CD4-positive, alpha-beta memory T cell (primary cell): ENCODE data around the gene NDUFB10. TPM values are rescaled to one million over a fixed set of nuclear protein-coding genes. Genes with fewer than 3 reads are reported as not detected.

Experiments used
- CTCF ChIA-PET: fragments of 350-600 bp; sonication (Branson Sonifier 250); formaldehyde crosslinking; loops from one replicate; lab custom pipeline; 2021; ENCODE audit warnings: inconsistent platforms; ENCODE audit not compliant: partially characterized antibody; lab: Charles Lee
- POLR2A ChIA-PET: fragments of 350-600 bp; sonication (Branson Sonifier 250); formaldehyde crosslinking; loops from one replicate; lab custom pipeline; 2021; ENCODE audit not compliant: partially characterized antibody; lab: Charles Lee
- DNase-seq, 5 donors: peaks; one replicate each; pipeline versions ENCODE4 v3.0.0 to v3.0.0-alpha.2; 2020 to 2022; ENCODE audit warnings: mixed read lengths in 1 of 5
- H3K27ac ChIP-seq: one replicate; pipeline ENCODE4 v1.7.0; 2013; ENCODE audit warnings: low read depth, low read length
- H3K27me3 ChIP-seq: 2 replicates; pipeline ENCODE4 v1.7.0; 2013; ENCODE audit warnings: mild to moderate bottlenecking, low read length, moderate library complexity; ENCODE audit not compliant: insufficient read depth
- H3K36me3 ChIP-seq: 2 replicates; pipeline ENCODE4 v1.7.0; 2013; ENCODE audit warnings: mild to moderate bottlenecking, low read length, moderate library complexity; ENCODE audit not compliant: insufficient read depth
- H3K4me1 ChIP-seq: 2 replicates; pipeline ENCODE4 v1.7.0; 2013; ENCODE audit warnings: mild to moderate bottlenecking, low read length, moderate library complexity; ENCODE audit not compliant: insufficient read depth
- H3K4me3 ChIP-seq, 2 donors: one replicate each; pipeline ENCODE4 v1.7.0; 2013; ENCODE audit warnings: low read length in 2 of 2, mild to moderate bottlenecking in 1 of 2
- H3K9me3 ChIP-seq, 2 donors: one replicate each; pipeline ENCODE4 v1.7.0; 2013; ENCODE audit warnings: low read length in 2 of 2, control low read depth in 1 of 2; ENCODE audit not compliant: control insufficient read depth in 1 of 2
- H3K27ac Mint-ChIP-seq, 7 donors: one replicate each; pipeline ENCODE4 v1.8.0; 2020 to 2021; ENCODE audit warnings: mixed read lengths in 7 of 7, mild to moderate bottlenecking in 6 of 7, inconsistent platforms in 3 of 7, moderate library complexity in 3 of 7
- H3K27me3 Mint-ChIP-seq, 2 donors: one replicate each; pipeline ENCODE4 v1.8.0; 2020 to 2021; ENCODE audit warnings: mixed read lengths in 2 of 2
- H3K36me3 Mint-ChIP-seq, 2 donors: one replicate each; pipeline ENCODE4 v1.8.0; 2020 to 2021; ENCODE audit warnings: mixed read lengths in 2 of 2, inconsistent platforms in 1 of 2, mild to moderate bottlenecking in 1 of 2
- H3K4me1 Mint-ChIP-seq, 4 donors: one replicate each; pipeline ENCODE4 v1.8.0; 2020 to 2021; ENCODE audit warnings: mixed read lengths in 4 of 4, mild to moderate bottlenecking in 1 of 4
- H3K4me3 Mint-ChIP-seq, 8 donors: one replicate each; pipeline ENCODE4 v1.8.0; 2020 to 2021; ENCODE audit warnings: mixed read lengths in 8 of 8, mild to moderate bottlenecking in 7 of 8, moderate library complexity in 6 of 8, inconsistent platforms in 3 of 8
- H3K9me3 Mint-ChIP-seq, 8 donors: one replicate each; pipeline ENCODE4 v1.8.0; 2020 to 2021; ENCODE audit warnings: mixed read lengths in 8 of 8, mild to moderate bottlenecking in 5 of 8, inconsistent platforms in 3 of 8, moderate library complexity in 1 of 8
- intact Hi-C: fragments of 100-400 bp; cut with micrococcal nuclease; formaldehyde crosslinking; loops from one replicate; pipeline ENCODE4 v1.15.1; 2023
- polyA plus RNA-seq, 2 donors: library from polyadenylated mRNA; unstranded; fragments of 300-500 nt; fragmentation: Illumina TruSeq; gene quantifications; one replicate each; pipeline ENCODE4 v1.2.3, GENCODE V29; 2021
- total RNA-seq, 2 experiments: library from RNA; stranded (reverse); gene quantifications; one replicate each; pipeline ENCODE4 v1.2.3, GENCODE V29; 2021

Gene NDUFB10
- total and polyA plus RNA-seq, 4 experiments from 2014 or later, result 76.5 to 223 (median 146) TPM

DNA sequence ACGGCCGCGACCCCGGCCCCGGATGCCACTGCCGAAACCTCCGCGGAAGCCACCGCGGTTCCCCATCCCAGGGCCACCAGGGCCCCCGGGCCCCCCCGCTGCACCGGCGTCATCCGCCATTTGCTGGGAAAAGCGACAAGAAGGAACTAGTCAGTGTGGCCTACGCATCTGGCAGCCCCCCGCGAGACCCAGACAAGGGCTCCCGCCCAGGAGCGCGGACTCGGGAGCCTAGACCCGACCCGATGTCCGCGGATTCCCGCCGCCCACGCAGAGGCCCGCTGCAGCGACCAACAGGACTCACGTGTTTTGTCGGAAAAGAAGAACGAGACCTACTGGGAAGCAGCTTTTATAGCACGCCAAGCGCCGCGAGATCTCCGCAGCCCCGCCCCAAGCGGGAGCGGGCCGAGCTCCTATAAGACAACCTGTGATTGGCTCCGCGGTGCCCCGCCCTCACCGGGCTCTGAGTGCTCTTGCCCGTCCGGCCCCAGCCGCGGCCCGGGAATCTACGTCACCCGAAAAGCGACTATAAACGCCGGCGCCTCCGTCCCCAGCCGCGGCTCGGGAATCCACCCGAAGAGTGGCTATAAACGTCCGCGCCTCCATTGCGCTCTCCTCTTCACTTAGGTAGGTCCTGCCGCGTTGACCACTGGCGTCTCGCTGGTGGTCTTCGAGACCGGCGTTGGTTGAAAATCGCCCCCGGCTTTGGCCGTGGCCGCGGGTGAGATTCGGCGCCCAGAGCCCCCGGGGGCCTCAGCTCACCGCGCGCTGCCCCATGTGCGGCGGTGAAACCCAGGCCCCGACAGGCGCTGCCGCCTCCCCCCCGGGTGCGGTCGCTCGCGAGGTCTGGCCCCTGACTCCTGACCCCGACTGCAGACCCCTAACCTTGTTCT, 5.4 kb downstream of the NDUFB10 start, which contains the start of gene RPS2:
TSS of gene RPS2 (minus strand) at position 321 of the 890 bp plus-strand sequence. CDS start at position 120, 201 bp downstream.
- intact Hi-C loops, result loop anchor here (1.0 to 2.0 kb wide), 3 partner anchors 8 to 191 kb away; partner anchors contain the start of genes TBL3 and TRAF7
- Histone ChIP-seq H3K4me3 (peak within 1 kb of the TSS; percentile 78 to 86), H3K27me3 (no peaks in the 10 kb centered on the region), H3K36me3 (peaks cover 18% of the 10 kb centered on the region), H3K4me1 (peaks cover 50% of the 10 kb centered on the region), H3K9me3 (no peaks in the 10 kb centered on the region), H3K27ac (peak within 1 kb of the TSS; percentile 97)
- H3K9me3 Mint-ChIP-seq, result peaks cover 0 to 5% (median 0%) of the 10 kb centered on the region in 8 donors
- POLR2A ChIA-PET, result interaction anchor here (0.6 to 9.4 kb wide), 45 partner anchors 9 to 1640 kb away, joined by 3 to 99 read pairs (median 4); partner anchors contain the start of genes AMDHD2, CRAMP1, ECI1 and EME2
- H3K27me3 Mint-ChIP-seq, result no peaks in the 10 kb centered on the region
- peaks cover 21 to 49% of the 10 kb centered on the region in 2 donors for H3K36me3 Mint-ChIP-seq
- peak within 1 kb of the TSS; percentile 97 to 99 (median 98) for H3K27ac Mint-ChIP-seq
- peak within 1 kb of the TSS; percentile 91 to 97 (median 94) for H3K4me3 Mint-ChIP-seq
- peak; percentile 97 to 99 (median 99) for DNase-seq
- H3K4me1 Mint-ChIP-seq, result peaks cover 28 to 59% (median 42%) of the 10 kb centered on the region in 4 donors
- CTCF ChIA-PET, result interaction anchor here (0.9 to 1.4 kb wide), 5 partner anchors 9 to 190 kb away, joined by 3 to 5 read pairs (median 4); partner anchors contain the start of genes MSRB1 and TRAF7

DNA sequence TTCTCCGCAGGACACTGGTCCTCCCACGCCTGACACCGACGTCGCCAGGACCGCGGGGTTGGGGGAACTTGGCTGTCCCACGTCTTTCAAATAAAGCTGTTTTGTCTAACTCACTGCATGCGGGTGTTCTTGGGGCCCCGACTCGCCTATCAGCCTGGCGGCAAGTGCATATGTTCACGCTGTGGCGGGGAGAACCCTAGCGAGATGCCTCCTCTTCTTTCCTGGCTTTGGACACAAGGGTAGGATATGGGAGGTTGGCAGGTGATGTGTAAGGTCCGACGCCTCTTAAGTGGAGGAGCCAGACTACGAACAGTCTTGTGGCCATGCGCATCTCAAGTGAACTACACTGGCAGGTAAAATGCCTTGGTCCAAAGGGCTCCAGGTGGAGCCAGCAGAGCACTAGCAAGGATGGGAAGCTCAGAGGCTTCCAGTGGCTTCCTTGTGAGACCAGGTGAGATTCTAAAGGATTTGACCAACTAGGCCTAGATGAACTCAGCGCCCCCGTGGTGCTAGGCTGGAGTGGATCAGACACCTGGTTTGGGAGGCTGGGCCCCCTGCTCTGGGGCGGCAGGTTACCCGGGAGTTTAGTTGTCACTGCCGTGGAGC, 6.2 kb downstream of the NDUFB10 start:
- peaks cover 47% of the 10 kb centered on the region for H3K4me1 ChIP-seq
- peak in 1 of 5 donors; percentile 45 for DNase-seq
- H3K36me3 Mint-ChIP-seq, result peaks cover 21 to 47% of the 10 kb centered on the region in 2 donors
- H3K4me3 Mint-ChIP-seq, result peak overlapping the region; percentile 90 to 97 (median 92)
- peak overlapping the region; percentile 97 to 99 (median 97) for H3K27ac Mint-ChIP-seq
- peaks cover 0 to 5% (median 0%) of the 10 kb centered on the region in 8 donors for H3K9me3 Mint-ChIP-seq
- H3K36me3 ChIP-seq, result peaks cover 18% of the 10 kb centered on the region
- no peaks in the 10 kb centered on the region for H3K27me3 ChIP-seq
- peak overlapping the region; percentile 97 for H3K27ac ChIP-seq
- intact Hi-C loops, result loop anchor here (2.0 kb wide), 1 partner anchor 27 kb away; no protein-coding TSS in a partner anchor
- H3K27me3 Mint-ChIP-seq, result no peaks in the 10 kb centered on the region
- peak overlapping the region; percentile 78 to 86 for H3K4me3 ChIP-seq
- H3K9me3 ChIP-seq, result no peaks in the 10 kb centered on the region
- POLR2A ChIA-PET, result interaction anchor here (0.6 to 9.4 kb wide), 38 partner anchors 8 to 902 kb away, joined by 3 to 99 read pairs (median 6); partner anchors contain the start of genes AMDHD2, CRAMP1, ECI1 and EME2
- CTCF ChIA-PET, result interaction anchor here (0.7 to 1.6 kb wide), 6 partner anchors 9 to 190 kb away, joined by 3 to 7 read pairs (median 4); partner anchors contain the start of genes MSRB1 and TRAF7
- peaks cover 26 to 51% (median 36%) of the 10 kb centered on the region in 4 donors for H3K4me1 Mint-ChIP-seq

- Histone ChIP-seq H3K4me3 (peak within 1 kb of the TSS in 1 of 2 donors; percentile 86), H3K4me1 (peaks cover 48% of the 10 kb centered on the region), H3K27me3 (no peaks in the 10 kb centered on the region), H3K27ac (peak within 1 kb of the TSS; percentile 97), H3K9me3 (no peaks in the 10 kb centered on the region), H3K36me3 (peaks cover 18% of the 10 kb centered on the region)
- Mint-ChIP-seq H3K9me3 (peaks cover 0 to 7% (median 0%) of the 10 kb centered on the region in 8 donors), H3K36me3 (peaks cover 15 to 39% of the 10 kb centered on the region in 2 donors), H3K4me3 (peak within 1 kb of the TSS; percentile 90 to 97 (median 92)), H3K27ac (peak within 1 kb of the TSS; percentile 97 to 99 (median 97)), H3K27me3 (no peaks in the 10 kb centered on the region), H3K4me1 (peaks cover 19 to 50% (median 33%) of the 10 kb centered on the region in 4 donors)
- ChIA-PET POLR2A (interaction anchor here (0.5 to 9.4 kb wide), 5 partner anchors 17 to 188 kb away, joined by 3 to 99 read pairs (median 71); partner anchors contain the start of genes GFER, NOXO1, SYNGR3 and TRAF7), CTCF (interaction anchor here (0.7 to 1.6 kb wide), 2 partner anchors 37 to 189 kb away, joined by 3 to 7 read pairs; partner anchors contain the start of gene TRAF7)
- intact Hi-C loops, result no loop called here
- DNase-seq, result peak in 1 of 5 donors; percentile 10
Measured at GRCh38 chr16:1966460-1966859, 7.1 kb downstream of the NDUFB10 start, which contains the start of gene RNF151. TSS of gene RNF151 (plus strand) at chr16:1966856. CDS start at chr16:1966882, 26 bp downstream.

DNA sequence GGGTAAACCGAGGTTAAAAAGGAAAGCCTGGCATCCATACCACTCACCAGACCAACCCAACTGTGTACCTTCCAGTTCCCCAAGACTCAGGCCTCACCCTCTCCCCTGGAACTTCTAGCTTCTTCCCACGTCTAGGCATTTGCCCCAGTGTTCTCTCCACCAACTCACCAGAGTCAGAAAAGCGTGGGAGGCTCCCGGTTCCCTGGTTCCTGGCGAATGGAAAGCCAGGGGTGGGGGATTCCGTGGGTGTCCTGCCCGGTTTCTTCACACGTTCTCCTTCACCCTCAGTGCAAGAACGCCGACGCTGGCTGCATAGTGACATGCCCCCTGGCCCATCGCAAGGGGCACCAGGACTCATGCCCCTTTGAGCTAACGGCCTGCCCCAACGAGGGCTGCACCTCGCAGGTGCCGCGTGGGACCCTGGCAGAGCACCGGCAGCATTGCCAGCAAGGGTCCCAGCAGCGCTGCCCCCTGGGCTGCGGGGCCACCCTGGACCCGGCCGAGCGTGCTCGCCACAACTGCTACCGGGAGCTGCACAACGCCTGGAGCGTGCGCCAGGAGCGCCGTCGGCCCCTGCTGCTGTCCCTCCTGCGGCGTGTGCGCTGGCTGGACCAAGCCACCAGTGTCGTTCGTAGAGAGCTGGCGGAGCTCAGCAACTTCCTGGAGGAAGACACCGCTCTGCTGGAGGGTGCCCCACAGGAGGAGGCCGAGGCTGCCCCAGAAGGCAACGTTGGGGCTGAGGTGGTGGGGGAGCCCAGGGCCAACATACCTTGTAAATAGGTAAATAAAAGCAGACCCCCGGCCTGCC, 9.0 kb downstream of the NDUFB10 start:
- Histone ChIP-seq H3K36me3 (peaks cover 4% of the 10 kb centered on the region), H3K27me3 (no peaks in the 10 kb centered on the region), H3K9me3 (no peaks in the 10 kb centered on the region), H3K27ac (no peak overlapping the region), H3K4me3 (no peak overlapping the region), H3K4me1 (peaks cover 41% of the 10 kb centered on the region)
- Mint-ChIP-seq H3K36me3 (peaks cover 8 to 34% of the 10 kb centered on the region in 2 donors), H3K27ac (peak overlapping the region in 4 of 7 donors; percentile 22 to 76 (median 24)), H3K9me3 (peaks cover 0 to 7% (median 0%) of the 10 kb centered on the region in 8 donors), H3K27me3 (peaks cover 0 to 2% of the 10 kb centered on the region in 2 donors), H3K4me1 (peaks cover 20 to 48% (median 30%) of the 10 kb centered on the region in 4 donors), H3K4me3 (no peak overlapping the region)
- intact Hi-C loops, result no loop called here
- ChIA-PET CTCF (no interaction called here), POLR2A (interaction anchor here (3.8 to 9.4 kb wide), 2 partner anchors 8 to 186 kb away, joined by 75 to 84 read pairs; partner anchors contain the start of genes NDUFB10 and TRAF7)
- peak in 1 of 5 donors; percentile 16 for DNase-seq

DNA sequence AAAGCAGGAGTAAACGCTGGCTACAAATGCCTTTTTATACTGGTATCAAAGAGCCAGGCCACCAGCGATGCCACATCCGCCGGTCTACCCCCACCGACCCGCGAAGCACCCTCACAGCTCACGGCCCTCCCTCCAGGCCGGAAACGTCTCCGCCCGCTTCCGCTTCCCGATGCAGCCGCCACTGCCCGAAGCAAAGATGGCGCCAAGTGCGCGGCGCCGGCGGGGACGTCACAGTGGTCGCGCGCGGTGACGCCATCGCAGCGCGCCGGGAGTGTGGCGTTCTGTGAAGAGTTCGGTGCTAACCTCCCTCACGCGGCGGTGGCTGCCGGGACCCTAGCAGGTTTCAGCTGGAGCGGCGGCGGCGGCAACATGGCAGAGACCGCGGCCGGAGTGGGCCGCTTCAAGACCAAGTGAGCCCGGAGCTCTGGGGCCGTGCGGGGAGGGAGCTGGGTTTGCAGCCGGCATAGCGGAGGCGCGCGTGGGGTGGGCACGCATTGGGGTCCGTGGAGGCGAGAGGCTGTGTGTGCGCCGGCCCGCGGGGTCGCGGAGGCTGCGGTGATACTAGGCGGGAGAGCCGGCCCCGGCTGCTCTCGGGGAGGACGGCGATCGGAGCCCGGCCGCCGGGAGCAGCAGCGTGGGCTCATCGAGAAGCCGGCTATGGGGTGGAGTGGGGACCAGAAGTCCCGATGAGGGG, 12.6 kb downstream of the NDUFB10 start, which contains the start of gene TBL3:
TSS of gene TBL3 (plus strand) at position 258 of the 694 bp plus-strand sequence. CDS start at position 370, 112 bp downstream.
- Histone ChIP-seq H3K4me1 (peaks cover 27% of the 10 kb centered on the region), H3K36me3 (peaks cover 27% of the 10 kb centered on the region), H3K27ac (peak within 1 kb of the TSS; percentile 70), H3K27me3 (no peaks in the 10 kb centered on the region), H3K4me3 (peak within 1 kb of the TSS; percentile 55 to 73), H3K9me3 (no peaks in the 10 kb centered on the region)
- Mint-ChIP-seq H3K36me3 (peaks cover 19 to 33% of the 10 kb centered on the region in 2 donors), H3K27me3 (peaks cover 0 to 5% of the 10 kb centered on the region in 2 donors), H3K27ac (peak within 1 kb of the TSS; percentile 89 to 99 (median 97)), H3K4me3 (peak within 1 kb of the TSS; percentile 94 to 99 (median 96)), H3K9me3 (peaks cover 0 to 3% (median 0%) of the 10 kb centered on the region in 8 donors), H3K4me1 (peaks cover 8 to 22% (median 16%) of the 10 kb centered on the region in 4 donors)
- CTCF ChIA-PET, result interaction anchor here (1.3 to 2.6 kb wide), 3 partner anchors 10 to 169 kb away, joined by 5 to 18 read pairs (median 5); partner anchors contain the start of genes NDUFB10 and NOXO1
- POLR2A ChIA-PET, result interaction anchor here (0.6 to 3.8 kb wide), 24 partner anchors 9 to 572 kb away, joined by 3 to 84 read pairs (median 6); partner anchors contain the start of genes FAHD1, GFER, HAGH and MSRB1
- intact Hi-C loops, result loop anchor here (1.0 to 5.0 kb wide), 6 partner anchors 8 to 1335 kb away; partner anchors contain the start of genes METTL26, MLST8, NDUFB10 and RNPS1
- DNase-seq, result peak; percentile 97 to 98 (median 97)
